Fibroblast of pulmonary artery (primary cell): ENCODE measurements around the gene RHBDF2.

Experiments used
- DNase-seq: peaks from one replicate; pipeline ENCODE4 v3.0.0-alpha.2; 2010; ENCODE audit warnings: low read depth
- H3K4me3 ChIP-seq: replicated peaks from 2 replicates; pipeline ENCODE4 v1.5.1; 2011; ENCODE audit warnings: low read depth, mild to moderate bottlenecking, control low read depth, low read length, moderate library complexity
- TF ChIP-seq, protein P1 (sequence below): IDR thresholded peaks from 2 replicates; pipeline ENCODE4 v1.5.1; 2011; ENCODE audit warnings: mild to moderate bottlenecking, control low read depth, low read length, inconsistent platforms; ENCODE audit errors: missing control alignments

Gene RHBDF2

DNA sequence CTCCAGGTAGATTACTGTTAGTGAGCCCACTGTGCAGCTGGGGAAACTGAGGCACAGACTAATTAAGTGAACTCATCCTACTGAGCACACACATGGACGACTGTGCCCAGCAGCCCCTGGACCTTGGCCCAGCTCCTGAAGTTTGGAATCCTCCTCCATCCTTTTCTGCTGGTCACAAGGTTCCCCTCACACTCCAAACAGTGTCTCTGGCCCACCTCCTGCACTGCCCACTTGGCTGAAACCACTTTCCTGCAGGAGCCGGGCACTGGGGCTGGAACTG lies 3.6 kb downstream of the RHBDF2 start:
- TF ChIP-seq, protein P1, sequence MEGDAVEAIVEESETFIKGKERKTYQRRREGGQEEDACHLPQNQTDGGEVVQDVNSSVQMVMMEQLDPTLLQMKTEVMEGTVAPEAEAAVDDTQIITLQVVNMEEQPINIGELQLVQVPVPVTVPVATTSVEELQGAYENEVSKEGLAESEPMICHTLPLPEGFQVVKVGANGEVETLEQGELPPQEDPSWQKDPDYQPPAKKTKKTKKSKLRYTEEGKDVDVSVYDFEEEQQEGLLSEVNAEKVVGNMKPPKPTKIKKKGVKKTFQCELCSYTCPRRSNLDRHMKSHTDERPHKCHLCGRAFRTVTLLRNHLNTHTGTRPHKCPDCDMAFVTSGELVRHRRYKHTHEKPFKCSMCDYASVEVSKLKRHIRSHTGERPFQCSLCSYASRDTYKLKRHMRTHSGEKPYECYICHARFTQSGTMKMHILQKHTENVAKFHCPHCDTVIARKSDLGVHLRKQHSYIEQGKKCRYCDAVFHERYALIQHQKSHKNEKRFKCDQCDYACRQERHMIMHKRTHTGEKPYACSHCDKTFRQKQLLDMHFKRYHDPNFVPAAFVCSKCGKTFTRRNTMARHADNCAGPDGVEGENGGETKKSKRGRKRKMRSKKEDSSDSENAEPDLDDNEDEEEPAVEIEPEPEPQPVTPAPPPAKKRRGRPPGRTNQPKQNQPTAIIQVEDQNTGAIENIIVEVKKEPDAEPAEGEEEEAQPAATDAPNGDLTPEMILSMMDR: no peak
- H3K4me3 ChIP-seq: peak overlapping the region; percentile 19
- no peak for DNase-seq

DNA sequence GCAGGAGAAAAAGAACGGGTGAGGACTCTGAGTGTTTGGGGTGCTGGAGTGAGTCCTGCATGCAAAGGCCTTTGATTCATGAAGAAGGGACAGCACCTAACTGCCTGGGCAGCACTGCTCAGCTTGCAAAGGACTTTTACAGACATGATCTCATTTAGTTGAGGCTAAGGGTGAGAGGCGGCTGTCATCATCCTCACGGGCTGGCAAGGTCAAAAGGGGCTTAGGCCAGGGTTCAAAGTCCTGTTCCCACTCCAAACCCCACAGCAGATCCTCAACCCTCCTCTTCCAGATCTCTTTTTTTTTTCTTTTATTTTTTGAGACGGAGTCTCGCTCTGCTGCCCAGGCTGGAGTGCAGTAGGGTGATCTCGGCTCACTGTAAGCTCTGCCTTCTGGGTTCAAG lies 4.8 kb downstream of the RHBDF2 start:
- TF ChIP-seq, protein P1: no peak
- DNase-seq: no peak
- no peak overlapping the region for H3K4me3 ChIP-seq

- TF ChIP-seq, protein P1: no peak
- DNase-seq: no peak
- H3K4me3 ChIP-seq: no peak overlapping the region
Observed at GRCh38 chr17:76495663-76496400, 5.4 kb downstream of the RHBDF2 start.

- H3K4me3 ChIP-seq: no peak overlapping the region
- DNase-seq: no peak
- TF ChIP-seq, protein P1: no peak
Observed at GRCh38 chr17:76493505-76494167, 7.6 kb downstream of the RHBDF2 start.

GRCh38 chr17:76492989-76493501 lies 8.2 kb downstream of the RHBDF2 start:
- DNase-seq: peak; percentile 87
- H3K4me3 ChIP-seq: peak overlapping the region; percentile 18
- TF ChIP-seq, protein P1: no peak

DNA sequence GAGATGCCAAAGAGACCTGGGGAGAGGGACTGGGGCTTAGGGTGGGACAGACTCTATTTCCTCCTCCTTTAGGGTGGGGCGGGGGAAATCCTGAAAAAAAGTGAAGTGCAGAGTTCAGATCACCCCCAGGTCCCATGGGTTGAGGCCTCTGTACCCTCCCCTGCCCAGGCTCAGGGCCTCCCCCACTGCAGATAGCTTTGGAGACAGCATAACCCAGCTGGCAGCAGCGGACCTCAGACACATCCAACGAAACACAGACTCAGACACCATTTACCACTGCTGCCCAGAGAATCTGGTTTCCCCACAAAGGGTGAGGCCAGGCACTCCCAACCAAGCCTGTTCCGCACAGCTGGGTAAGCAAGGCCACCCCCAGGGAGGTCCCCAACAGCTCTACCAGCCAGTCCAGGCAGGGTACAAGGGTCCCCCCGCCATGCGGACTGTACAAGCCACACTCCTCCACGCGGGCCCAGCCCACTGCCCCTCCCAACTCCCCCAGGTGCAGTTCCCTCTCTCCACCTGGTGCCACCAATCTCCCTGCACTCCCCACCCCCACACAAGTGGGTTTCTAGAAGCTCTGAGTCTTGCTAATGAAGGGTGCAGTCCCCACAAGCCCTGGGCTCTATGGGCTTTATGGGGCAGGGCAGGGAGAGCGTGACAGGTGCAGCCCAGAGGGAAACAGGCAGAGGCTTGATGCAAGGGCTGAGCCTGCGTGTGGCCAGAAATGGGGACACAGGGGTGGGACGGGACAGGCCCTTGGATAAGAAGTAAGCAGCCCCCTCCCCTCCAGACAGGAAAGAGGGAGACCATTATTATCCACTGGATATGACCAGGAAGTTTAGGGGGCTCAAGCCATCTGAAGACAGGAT lies 8.9 kb downstream of the RHBDF2 start:
- peak overlapping the region; percentile 18 for H3K4me3 ChIP-seq
- TF ChIP-seq, protein P1: no peak
- DNase-seq: no peak
